Smooth muscle cell of the pulmonary artery (primary cell): Measurements from ENCODE around the gene PSEN2. TPM values are rescaled to one million over a fixed set of nuclear protein-coding genes. Genes with fewer than 3 reads are reported as not detected.

Source experiments
- total RNA-seq: library from RNA; depleted of rRNA; stranded (reverse); fragments of >200 nt; gene quantifications from 2 replicates; pipeline ENCODE4 v1.2.3, GENCODE V29; 2014

PSEN2 gene
- total RNA-seq, result 14.8 and 24.8 TPM in 2 replicates

DNA sequence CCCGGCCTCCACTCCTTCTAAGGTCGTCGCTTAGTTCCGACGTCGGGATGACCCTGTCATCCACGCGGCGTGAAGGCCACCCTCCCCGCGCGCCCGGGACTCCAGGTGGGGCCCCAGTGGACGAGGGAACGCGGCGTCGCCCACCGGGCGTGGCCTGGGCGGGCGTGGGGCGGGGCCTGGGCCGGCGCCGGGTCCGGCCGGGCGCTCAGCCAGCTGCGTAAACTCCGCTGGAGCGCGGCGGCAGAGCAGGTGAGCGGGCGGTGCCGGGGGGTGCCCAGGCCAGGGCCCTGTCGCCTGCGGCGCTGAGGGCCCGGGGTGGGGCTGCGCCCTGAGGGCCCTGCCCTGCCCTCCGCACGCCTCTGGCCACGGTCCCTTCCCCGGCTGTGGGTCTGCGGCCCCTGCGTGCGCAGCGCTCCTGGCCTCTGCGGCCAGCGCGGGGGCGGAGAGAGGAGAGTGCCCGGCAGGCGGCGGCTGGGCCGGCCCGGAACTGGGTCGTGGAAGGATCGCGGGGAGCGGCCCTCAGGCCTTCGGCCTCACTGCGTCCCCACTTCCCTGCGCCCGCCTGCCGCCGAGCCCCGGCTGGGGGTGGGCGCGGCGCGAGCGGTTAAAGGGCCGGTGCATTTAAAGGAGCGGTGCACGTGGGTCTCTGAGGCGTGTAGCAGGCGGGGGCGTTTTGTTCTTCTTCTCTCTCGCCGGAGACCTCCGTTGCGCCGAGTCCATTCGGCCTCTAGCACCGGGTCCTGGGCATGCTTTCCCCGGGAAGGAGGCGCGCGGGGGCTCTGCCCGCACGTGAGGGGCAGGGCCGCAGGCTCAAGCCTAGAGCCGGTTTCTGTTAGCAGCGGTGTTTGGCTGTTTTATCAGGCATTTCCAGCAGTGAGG is at the start of gene PSEN2:
Gene PSEN2, plus strand, starts transcription at position 216 of the 879 bp plus-strand sequence. CDS start 11,292 bp downstream, outside the sequence.

DNA sequence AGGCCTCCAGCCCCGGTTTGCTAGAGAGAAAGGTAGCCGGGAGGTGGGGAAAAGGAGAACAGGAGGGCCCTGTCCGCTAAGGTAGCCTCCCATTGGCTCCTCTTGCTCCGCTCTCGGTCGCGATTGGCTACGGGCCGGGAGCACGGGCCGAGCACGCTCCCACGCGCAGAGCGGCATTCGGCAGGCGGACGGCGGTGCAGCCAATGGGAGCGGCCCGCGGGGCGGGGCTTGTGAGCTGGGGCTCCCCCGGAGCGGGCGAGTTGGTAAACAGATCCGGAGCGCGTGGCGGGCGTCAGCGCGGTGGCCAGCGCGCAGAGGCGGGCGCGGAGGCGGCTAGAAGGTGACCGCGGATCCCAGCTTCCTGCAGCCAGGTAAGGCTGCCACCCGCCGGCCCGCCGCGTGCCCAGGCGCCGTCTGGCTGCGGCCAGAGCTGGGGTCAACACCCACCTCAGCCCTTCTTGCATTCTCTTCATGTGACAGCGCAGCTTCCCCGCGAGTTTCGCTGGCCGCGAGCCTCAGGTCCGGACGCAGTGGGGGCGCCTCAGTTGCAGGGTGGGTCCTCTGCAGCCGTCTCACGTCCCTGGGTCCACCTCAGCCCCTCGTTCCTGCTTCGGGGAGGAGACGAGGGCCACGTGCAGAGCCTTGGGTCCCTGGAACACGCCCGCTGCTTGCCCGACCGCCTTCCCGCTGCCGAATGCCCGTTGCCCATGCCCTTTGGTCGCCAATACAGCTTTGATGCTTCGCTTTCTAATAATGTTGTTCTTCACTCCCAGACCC is 69.8 kb downstream of the PSEN2 start, which contains the start of gene COQ8A:
Gene COQ8A, plus strand, starts transcription at position 266 of the 777 bp plus-strand sequence. CDS start 21,092 bp downstream, outside the sequence.

Other genes with a start within 250 kb of the PSEN2 start
- gene ITPKB, start 131.3 kb upstream of the PSEN2 start, total RNA-seq, result 6.0 and 10.5 TPM in 2 replicates
- gene COQ8A, start 69.7 kb downstream of the PSEN2 start, total RNA-seq, result 9.9 and 10.4 TPM in 2 replicates